Left renal pelvis (tissue), 4 donors: ENCODE measurements around the gene ASRGL1. TPM values are rescaled to one million over a fixed set of nuclear protein-coding genes. Genes with fewer than 3 reads are reported as not detected.

Source experiments
- DNase-seq, 4 donors: peaks; one replicate each; pipeline ENCODE4 v3.0.0-alpha.2; 2013; ENCODE audit warnings: low read depth in 4 of 4, low spot score in 3 of 4
- polyA plus RNA-seq, 4 donors: library from polyadenylated mRNA; unstranded; fragments of 120-200 nt; gene quantifications; one replicate each; pipeline ENCODE4 v1.2.1, GENCODE V29; 2013; ENCODE audit not compliant: insufficient read length in 4 of 4

The ASRGL1 gene
- polyA plus RNA-seq, 4 donors = 5.2 to 63.3 (median 52.2) TPM

DNA sequence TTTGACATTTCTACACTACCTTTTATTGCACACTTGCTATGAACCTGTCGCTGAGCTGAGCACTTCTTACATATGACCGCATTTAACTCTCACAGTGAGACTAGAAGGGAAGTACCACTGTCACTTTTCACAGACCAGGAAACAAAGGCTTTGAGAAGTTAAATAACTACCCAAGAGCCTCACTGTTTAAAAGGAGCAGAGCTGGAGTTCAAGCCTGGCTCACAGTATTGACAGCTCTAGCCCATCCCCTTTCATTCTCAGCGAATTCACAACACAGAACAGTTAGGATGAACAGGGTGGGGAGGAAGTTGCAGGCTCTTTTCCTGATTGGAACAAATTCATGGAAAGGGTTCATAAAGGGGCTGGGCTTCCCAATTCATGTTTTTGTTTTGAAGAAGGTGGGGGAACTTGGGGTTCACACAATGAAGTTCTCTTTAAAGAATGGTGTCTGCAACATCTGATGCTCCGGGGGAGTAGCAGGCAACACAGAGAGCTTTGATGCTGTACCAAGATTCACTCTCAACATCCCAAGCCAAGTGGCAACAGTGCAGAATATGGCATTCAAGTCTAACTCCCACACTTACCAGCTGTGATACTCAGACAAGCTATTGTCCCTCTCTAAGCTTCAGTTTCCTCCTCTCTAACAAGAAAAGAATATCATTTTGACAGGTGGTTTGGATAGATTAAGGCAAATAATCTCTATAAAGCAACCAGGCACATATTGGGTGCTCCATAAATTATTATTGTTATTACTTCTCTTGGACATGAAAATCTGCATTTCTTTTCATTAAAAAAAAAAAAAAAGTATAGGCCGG, 98.8 kb downstream of the ASRGL1 start:
- DNase-seq = no peak

DNA sequence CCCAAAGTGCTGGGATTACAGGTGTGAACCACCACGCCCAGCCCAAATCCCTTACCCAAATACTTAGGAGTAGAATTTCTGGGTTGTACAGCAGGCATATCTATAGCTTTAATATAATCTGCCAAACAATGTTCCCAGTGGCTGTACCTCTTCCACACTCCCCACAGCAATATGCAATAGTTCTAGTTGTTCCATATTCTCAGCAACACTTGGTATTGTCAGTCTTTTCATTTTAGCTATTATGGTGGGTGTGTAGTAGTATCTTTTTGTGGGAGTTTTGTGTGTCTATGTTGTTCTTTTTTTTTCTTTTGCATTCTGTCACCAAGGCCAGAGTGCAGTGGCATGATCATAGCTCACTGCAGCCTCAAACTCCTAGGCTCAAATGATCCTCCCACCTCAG, 100.4 kb downstream of the ASRGL1 start:
- DNase-seq = no peak

DNA sequence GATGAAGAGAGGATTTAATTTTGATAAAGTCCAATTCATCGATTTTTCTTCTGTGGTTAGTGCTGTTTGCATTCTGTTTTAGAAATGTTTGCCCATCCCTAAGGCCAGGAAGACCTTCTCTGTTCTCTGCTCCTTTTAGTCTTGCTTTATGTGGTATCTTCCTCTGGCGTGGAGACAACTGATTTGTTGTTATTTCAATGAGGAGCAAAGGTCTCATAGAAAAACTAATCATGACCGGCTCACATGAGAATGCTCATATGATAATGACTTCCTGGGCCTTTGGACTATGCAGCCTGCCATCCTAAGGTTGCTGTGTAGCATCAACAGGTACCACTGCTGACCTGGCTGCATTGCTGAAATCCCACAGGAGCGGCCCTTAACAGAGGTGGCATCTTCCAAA, 101.4 kb downstream of the ASRGL1 start:
- DNase-seq = no peak

DNA sequence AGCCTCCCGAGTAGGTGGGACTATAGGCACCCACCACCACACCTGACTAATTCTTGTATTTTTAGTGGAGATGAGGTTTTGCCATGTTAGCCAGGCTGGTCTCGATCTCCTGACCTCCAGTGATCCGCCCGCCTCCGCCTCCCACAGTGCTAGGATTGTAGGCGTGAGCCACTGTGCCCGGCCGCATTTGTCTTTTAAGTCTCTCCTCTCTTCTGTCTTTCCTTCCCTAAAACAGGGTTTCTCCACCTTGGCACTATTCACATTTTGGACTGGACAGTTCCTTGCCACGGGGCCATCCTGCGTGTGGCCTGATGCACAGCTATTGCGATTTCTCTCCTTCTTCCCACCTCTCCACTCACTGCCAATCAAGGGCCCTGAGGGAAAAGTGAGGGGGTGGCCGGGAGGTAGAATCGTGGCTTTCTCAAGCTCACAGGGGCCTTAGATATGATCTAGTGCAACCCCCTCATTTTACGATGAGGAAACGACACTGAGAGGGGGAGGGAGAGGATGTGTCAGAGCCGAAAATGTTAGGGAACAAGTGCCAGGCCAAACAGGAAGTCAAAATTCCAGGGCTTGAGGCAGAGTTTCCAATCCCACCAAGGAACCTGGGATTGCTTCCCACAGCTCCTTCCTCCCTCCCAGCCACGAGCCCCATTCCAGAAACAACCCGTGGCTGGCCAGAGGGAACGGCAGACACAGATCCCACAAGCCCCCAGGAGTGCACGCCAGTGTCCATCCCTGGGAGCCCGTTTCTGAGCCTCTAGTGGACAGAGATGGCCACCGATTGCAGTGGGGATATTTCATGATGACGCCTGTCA, 102.7 kb downstream of the ASRGL1 start:
- DNase-seq = no peak

Other genes starting within 250 kb of the ASRGL1 start
- 10 to 100 TPM; 30.7 to 43.0 (median 35.2) TPM for gene INCENP, start 213.4 kb upstream of the ASRGL1 start, polyA plus RNA-seq
- not detected for gene SCGB1D1, start 147.2 kb upstream of the ASRGL1 start, polyA plus RNA-seq
- under 1 TPM; 0.35 to 0.66 (median 0.53) TPM for gene SCGB2A1, start 128.8 kb upstream of the ASRGL1 start, polyA plus RNA-seq
- gene SCGB1D2, start 95.2 kb upstream of the ASRGL1 start, polyA plus RNA-seq = 1 to 10 TPM in 3 of 4 donors, under 1 TPM in 1; 0.57 to 2.6 (median 1.5) TPM
- not detected for gene SCGB2A2, start 67.3 kb upstream of the ASRGL1 start, polyA plus RNA-seq
- gene SCGB1D4, start 38.4 kb upstream of the ASRGL1 start, polyA plus RNA-seq = not detected
- gene SCGB1A1, start 81.6 kb downstream of the ASRGL1 start, polyA plus RNA-seq = not detected
- gene AHNAK, start 209.4 kb downstream of the ASRGL1 start, polyA plus RNA-seq = 100 to 1,000 TPM; 189 to 439 (median 222) TPM
- gene EEF1G, start 236.4 kb downstream of the ASRGL1 start, polyA plus RNA-seq = 1,000 to 10,000 TPM; 1,909 to 2,321 (median 2,191) TPM